ENCODE measurements around the gene TFPI2.

The TFPI2 gene

DNA sequence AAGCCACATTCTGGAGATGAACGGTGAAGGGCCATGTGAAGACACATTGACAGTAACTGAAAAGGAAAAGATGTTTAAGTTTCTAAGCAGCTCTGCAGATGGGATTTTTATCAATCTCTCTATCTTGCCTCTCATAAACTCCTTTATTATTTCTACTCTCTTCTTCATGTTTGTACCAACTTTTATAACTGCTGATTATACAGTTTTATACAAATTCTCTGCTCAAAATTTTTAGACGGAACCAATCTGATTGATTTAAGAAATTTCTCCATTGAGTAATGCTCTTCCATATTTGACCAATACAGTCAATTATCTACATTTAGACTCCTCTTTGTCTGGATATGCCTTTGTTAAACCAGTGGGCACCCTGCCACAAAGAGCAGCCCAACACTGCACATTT lies 31.7 kb downstream of the TFPI2 start:
- no peak overlapping the region for H3K9ac ChIP-seq (ENCODE audit: low read depth, low read length, poor library complexity)
- no peak overlapping the region for H2BK5ac ChIP-seq (ENCODE audit: low read length)
- no peaks in the 10 kb centered on the region for H3K9me3 ChIP-seq (replicated peaks in 1 of 2; ENCODE audit: control insufficient read depth in 2 of 2, insufficient read depth in 1 of 2, low read depth in 1 of 2, low read length in 2 of 2)
- no peak overlapping the region for H2BK120ac ChIP-seq (ENCODE audit: low read depth, low read length)
- H4K91ac ChIP-seq (ENCODE audit: low read depth, low read length, poor library complexity): no peak overlapping the region
- no peak overlapping the region for H3K27ac ChIP-seq (replicated peaks; ENCODE audit: low read length)
- no peak overlapping the region for H3K23ac ChIP-seq (ENCODE audit: low read depth, low read length, poor library complexity)
- H3K36me3 ChIP-seq (replicated peaks in 1 of 2; ENCODE audit: control insufficient read depth in 2 of 2, insufficient read depth in 2 of 2, low read length in 2 of 2): no peaks in the 10 kb centered on the region
- no peak overlapping the region for H3K4me2 ChIP-seq (ENCODE audit: insufficient read depth, low read length, poor library complexity, severe bottlenecking)
- no peak overlapping the region for H2AFZ ChIP-seq (ENCODE audit: low read length)
- H3K4ac ChIP-seq (ENCODE audit: low read length): no peak overlapping the region
- no peak overlapping the region for H3K14ac ChIP-seq (ENCODE audit: low read length)
- no peaks in the 10 kb centered on the region for H3K79me1 ChIP-seq (ENCODE audit: low read depth, low read length)
- no peak overlapping the region for H2AK5ac ChIP-seq (ENCODE audit: low read depth, low read length)
- no peak overlapping the region for H3K18ac ChIP-seq (ENCODE audit: low read length)
- DNase-seq (ENCODE audit: low spot score): no peak
- no peaks in the 10 kb centered on the region for H3K4me1 ChIP-seq (ENCODE audit: control insufficient read depth in 2 of 2, insufficient read depth in 1 of 2, low read depth in 1 of 2, low read length in 2 of 2)
- H2BK15ac ChIP-seq (ENCODE audit: low read length): no peak overlapping the region
- WGBS, 2 donors (ENCODE audit: extremely low coverage in 2 of 2, insufficient read length in 2 of 2, insufficient replicate concordance in 1 of 2): no CpG with 5 or more reads among the region's 2 CpGs
- no peak overlapping the region for H2BK12ac ChIP-seq (ENCODE audit: low read length)
- H3K27me3 ChIP-seq (ENCODE audit: control insufficient read depth in 3 of 3, insufficient read depth in 3 of 3, low read depth in 1 of 3, low read length in 3 of 3): no peaks in the 10 kb centered on the region
- no peak overlapping the region for H4K8ac ChIP-seq (ENCODE audit: low read depth, low read length)
- no peak overlapping the region for H3K4me3 ChIP-seq (ENCODE audit: low read length in 2 of 2)

DNA sequence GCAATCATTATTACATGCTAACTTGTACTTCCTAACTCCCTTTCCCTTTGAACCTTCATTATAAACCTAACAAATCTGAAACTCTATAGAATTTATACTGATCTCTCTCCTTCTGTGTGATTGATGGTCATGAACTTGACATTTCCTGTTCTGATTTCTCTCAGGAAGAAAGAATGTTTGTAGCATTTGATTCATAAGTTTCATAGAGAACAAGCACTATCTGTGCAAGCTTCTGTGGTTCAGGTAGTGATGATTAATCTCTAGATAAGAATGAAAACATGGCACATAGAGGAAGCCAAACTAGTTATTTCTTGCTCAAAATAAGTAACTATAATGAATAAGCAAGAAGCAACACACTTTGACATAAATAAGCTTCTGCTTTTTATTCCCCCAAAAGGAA lies 34.2 kb downstream of the TFPI2 start:
- H3K4me1 ChIP-seq (ENCODE audit: control insufficient read depth in 2 of 2, insufficient read depth in 1 of 2, low read depth in 1 of 2, low read length in 2 of 2): no peaks in the 10 kb centered on the region
- H3K14ac ChIP-seq (ENCODE audit: low read length): no peak overlapping the region
- no peaks in the 10 kb centered on the region for H3K79me1 ChIP-seq (ENCODE audit: low read depth, low read length)
- no peaks in the 10 kb centered on the region for H3K36me3 ChIP-seq (replicated peaks in 1 of 2; ENCODE audit: control insufficient read depth in 2 of 2, insufficient read depth in 2 of 2, low read length in 2 of 2)
- H3K9me3 ChIP-seq (replicated peaks in 1 of 2; ENCODE audit: control insufficient read depth in 2 of 2, insufficient read depth in 1 of 2, low read depth in 1 of 2, low read length in 2 of 2): no peaks in the 10 kb centered on the region
- H3K27ac ChIP-seq (replicated peaks; ENCODE audit: low read length): no peak overlapping the region
- DNase-seq (ENCODE audit: low spot score): no peak
- H2BK120ac ChIP-seq (ENCODE audit: low read depth, low read length): no peak overlapping the region
- H3K4me2 ChIP-seq (ENCODE audit: insufficient read depth, low read length, poor library complexity, severe bottlenecking): no peak overlapping the region
- H3K4ac ChIP-seq (ENCODE audit: low read length): no peak overlapping the region
- H4K91ac ChIP-seq (ENCODE audit: low read depth, low read length, poor library complexity): no peak overlapping the region
- H3K23ac ChIP-seq (ENCODE audit: low read depth, low read length, poor library complexity): no peak overlapping the region
- no peak overlapping the region for H3K9ac ChIP-seq (ENCODE audit: low read depth, low read length, poor library complexity)
- H2AFZ ChIP-seq (ENCODE audit: low read length): no peak overlapping the region
- H3K4me3 ChIP-seq (ENCODE audit: low read length in 2 of 2): no peak overlapping the region
- H2AK5ac ChIP-seq (ENCODE audit: low read depth, low read length): no peak overlapping the region
- H3K18ac ChIP-seq (ENCODE audit: low read length): no peak overlapping the region
- H3K27me3 ChIP-seq (ENCODE audit: control insufficient read depth in 3 of 3, insufficient read depth in 3 of 3, low read depth in 1 of 3, low read length in 3 of 3): no peaks in the 10 kb centered on the region
- H4K8ac ChIP-seq (ENCODE audit: low read depth, low read length): no peak overlapping the region
- no peak overlapping the region for H2BK12ac ChIP-seq (ENCODE audit: low read length)
- no peak overlapping the region for H2BK15ac ChIP-seq (ENCODE audit: low read length)
- no peak overlapping the region for H2BK5ac ChIP-seq (ENCODE audit: low read length)

DNA sequence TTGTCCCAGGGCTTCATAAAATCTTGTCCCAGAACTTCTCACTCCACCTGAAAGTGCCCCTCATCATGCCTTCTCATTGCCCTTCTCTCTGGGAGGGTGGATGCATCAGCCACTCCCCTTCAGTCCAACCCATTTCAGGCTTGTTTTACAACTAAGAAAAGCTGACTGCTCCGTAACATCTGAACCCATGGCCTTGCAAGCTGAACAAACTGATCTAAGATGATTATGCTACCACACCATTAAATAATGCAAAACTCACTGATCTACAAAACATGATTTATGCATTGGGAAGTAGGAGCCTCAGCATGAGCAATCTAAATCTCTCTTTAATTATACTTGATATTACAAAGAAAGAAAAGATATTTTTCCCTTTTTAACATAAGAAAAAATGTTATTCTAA lies 34.8 kb downstream of the TFPI2 start:
- no peak overlapping the region for H3K4me2 ChIP-seq (ENCODE audit: insufficient read depth, low read length, poor library complexity, severe bottlenecking)
- H3K9me3 ChIP-seq (replicated peaks in 1 of 2; ENCODE audit: control insufficient read depth in 2 of 2, insufficient read depth in 1 of 2, low read depth in 1 of 2, low read length in 2 of 2): no peaks in the 10 kb centered on the region
- H3K23ac ChIP-seq (ENCODE audit: low read depth, low read length, poor library complexity): no peak overlapping the region
- H3K27me3 ChIP-seq (ENCODE audit: control insufficient read depth in 3 of 3, insufficient read depth in 3 of 3, low read depth in 1 of 3, low read length in 3 of 3): no peaks in the 10 kb centered on the region
- no peaks in the 10 kb centered on the region for H3K4me1 ChIP-seq (ENCODE audit: control insufficient read depth in 2 of 2, insufficient read depth in 1 of 2, low read depth in 1 of 2, low read length in 2 of 2)
- no peak overlapping the region for H2BK12ac ChIP-seq (ENCODE audit: low read length)
- H3K4me3 ChIP-seq (ENCODE audit: low read length in 2 of 2): no peak overlapping the region
- H2BK15ac ChIP-seq (ENCODE audit: low read length): no peak overlapping the region
- H3K27ac ChIP-seq (replicated peaks; ENCODE audit: low read length): no peak overlapping the region
- no peak overlapping the region for H4K91ac ChIP-seq (ENCODE audit: low read depth, low read length, poor library complexity)
- no peaks in the 10 kb centered on the region for H3K36me3 ChIP-seq (replicated peaks in 1 of 2; ENCODE audit: control insufficient read depth in 2 of 2, insufficient read depth in 2 of 2, low read length in 2 of 2)
- no peak overlapping the region for H3K9ac ChIP-seq (ENCODE audit: low read depth, low read length, poor library complexity)
- no peak overlapping the region for H4K8ac ChIP-seq (ENCODE audit: low read depth, low read length)
- H3K79me1 ChIP-seq (ENCODE audit: low read depth, low read length): no peaks in the 10 kb centered on the region
- H2BK5ac ChIP-seq (ENCODE audit: low read length): no peak overlapping the region
- H3K14ac ChIP-seq (ENCODE audit: low read length): no peak overlapping the region
- DNase-seq (ENCODE audit: low spot score): no peak
- no peak overlapping the region for H2BK120ac ChIP-seq (ENCODE audit: low read depth, low read length)
- H3K18ac ChIP-seq (ENCODE audit: low read length): no peak overlapping the region
- H2AK5ac ChIP-seq (ENCODE audit: low read depth, low read length): no peak overlapping the region
- no peak overlapping the region for H2AFZ ChIP-seq (ENCODE audit: low read length)
- no CpG with 5 or more reads among the region's 1 CpG for WGBS, 2 donors (ENCODE audit: extremely low coverage in 2 of 2, insufficient read length in 2 of 2, insufficient replicate concordance in 1 of 2)
- H3K4ac ChIP-seq (ENCODE audit: low read length): no peak overlapping the region

DNA sequence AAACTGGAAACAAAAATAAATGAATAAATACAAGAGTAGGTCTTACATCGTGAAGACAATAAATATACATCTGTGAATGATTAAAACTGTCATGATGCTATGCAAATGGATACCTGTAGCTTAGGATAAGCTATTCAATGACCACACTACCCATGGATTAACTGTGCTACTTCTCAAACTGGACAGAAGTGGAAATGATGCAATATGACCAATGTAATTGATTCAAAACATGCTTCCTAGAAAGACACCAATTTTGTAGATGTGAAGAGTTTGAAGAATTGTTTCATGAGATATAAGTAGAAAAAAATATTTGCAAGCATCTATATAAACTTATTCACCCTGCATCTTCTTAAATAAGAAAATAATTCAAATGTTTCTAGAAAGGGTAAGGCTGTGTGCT lies 36.1 kb downstream of the TFPI2 start:
- Histone ChIP-seq H2BK12ac (ENCODE audit: low read length) (no peak overlapping the region), H4K8ac (ENCODE audit: low read depth, low read length) (no peak overlapping the region), H3K4me3 (ENCODE audit: low read length in 2 of 2) (no peak overlapping the region), H2BK5ac (ENCODE audit: low read length) (no peak overlapping the region), H3K14ac (ENCODE audit: low read length) (no peak overlapping the region), H3K36me3 (replicated peaks in 1 of 2; ENCODE audit: control insufficient read depth in 2 of 2, insufficient read depth in 2 of 2, low read length in 2 of 2) (no peaks in the 10 kb centered on the region), H4K91ac (ENCODE audit: low read depth, low read length, poor library complexity) (no peak overlapping the region), H2AK5ac (ENCODE audit: low read depth, low read length) (no peak overlapping the region), H2AFZ (ENCODE audit: low read length) (no peak overlapping the region), H3K18ac (ENCODE audit: low read length) (no peak overlapping the region), H3K27ac (replicated peaks; ENCODE audit: low read length) (no peak overlapping the region), H2BK120ac (ENCODE audit: low read depth, low read length) (no peak overlapping the region), H3K4me1 (ENCODE audit: control insufficient read depth in 2 of 2, insufficient read depth in 1 of 2, low read depth in 1 of 2, low read length in 2 of 2) (no peaks in the 10 kb centered on the region), H3K4ac (ENCODE audit: low read length) (no peak overlapping the region), H3K4me2 (ENCODE audit: insufficient read depth, low read length, poor library complexity, severe bottlenecking) (no peak overlapping the region), H3K23ac (ENCODE audit: low read depth, low read length, poor library complexity) (no peak overlapping the region), H3K9ac (ENCODE audit: low read depth, low read length, poor library complexity) (no peak overlapping the region), H3K27me3 (ENCODE audit: control insufficient read depth in 3 of 3, insufficient read depth in 3 of 3, low read depth in 1 of 3, low read length in 3 of 3) (no peaks in the 10 kb centered on the region), H3K9me3 (replicated peaks in 1 of 2; ENCODE audit: control insufficient read depth in 2 of 2, insufficient read depth in 1 of 2, low read depth in 1 of 2, low read length in 2 of 2) (no peaks in the 10 kb centered on the region), H3K79me1 (ENCODE audit: low read depth, low read length) (no peaks in the 10 kb centered on the region), H2BK15ac (ENCODE audit: low read length) (no peak overlapping the region)
- no CpG with 5 or more reads among the region's 1 CpG for WGBS, 2 donors (ENCODE audit: extremely low coverage in 2 of 2, insufficient read length in 2 of 2, insufficient replicate concordance in 1 of 2)
- DNase-seq (ENCODE audit: low spot score): no peak

Data from neuronal stem cell (in vitro differentiated cells).